ENCODE data around the gene CDH20. TPM values are rescaled to one million over a fixed set of nuclear protein-coding genes. Genes with fewer than 3 reads are reported as not detected.
A peak's percentile ranks its signal among the peaks of the same experiment; 100 is the strongest.

Gene CDH20
- polyA plus RNA-seq, 3 donors = 3.2 to 3.9 (median 3.7) TPM

- no peak for DNase-seq
Measured at GRCh38 chr18:61420218-61420885, 87.1 kb downstream of the CDH20 start.

DNA sequence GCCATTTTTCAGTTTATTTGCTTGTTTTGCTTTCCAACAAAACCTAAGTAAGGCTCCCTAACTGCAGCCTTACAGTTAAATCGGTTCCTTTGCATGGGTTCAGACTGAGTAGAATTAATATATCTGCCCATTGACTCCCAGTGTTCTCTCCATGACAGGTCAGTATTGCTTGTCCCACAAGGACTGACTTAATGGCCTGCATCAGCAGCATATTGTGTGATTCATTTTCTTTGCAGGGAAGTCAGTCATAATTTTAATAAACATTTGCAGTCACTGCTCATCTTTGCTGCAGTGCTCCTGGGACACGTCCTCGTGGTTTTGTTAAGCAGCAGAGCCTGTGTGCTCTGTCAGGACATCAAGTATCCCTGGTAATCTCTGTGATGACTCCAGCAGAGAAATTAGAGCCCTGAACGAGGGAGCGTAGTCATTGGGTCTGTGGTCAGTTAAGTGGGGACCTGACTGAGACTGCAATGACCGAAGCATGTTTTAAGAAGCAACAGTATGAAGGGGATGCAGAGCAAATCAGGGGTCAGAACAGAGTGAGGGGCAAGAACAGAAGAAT lies 93.3 kb downstream of the CDH20 start:
- no peak for DNase-seq

- DNase-seq = no peak
Measured at GRCh38 chr18:61428266-61428665, 95.0 kb downstream of the CDH20 start.

GRCh38 chr18:61432590-61432989 lies 99.4 kb downstream of the CDH20 start:
- DNase-seq = no peak

DNA sequence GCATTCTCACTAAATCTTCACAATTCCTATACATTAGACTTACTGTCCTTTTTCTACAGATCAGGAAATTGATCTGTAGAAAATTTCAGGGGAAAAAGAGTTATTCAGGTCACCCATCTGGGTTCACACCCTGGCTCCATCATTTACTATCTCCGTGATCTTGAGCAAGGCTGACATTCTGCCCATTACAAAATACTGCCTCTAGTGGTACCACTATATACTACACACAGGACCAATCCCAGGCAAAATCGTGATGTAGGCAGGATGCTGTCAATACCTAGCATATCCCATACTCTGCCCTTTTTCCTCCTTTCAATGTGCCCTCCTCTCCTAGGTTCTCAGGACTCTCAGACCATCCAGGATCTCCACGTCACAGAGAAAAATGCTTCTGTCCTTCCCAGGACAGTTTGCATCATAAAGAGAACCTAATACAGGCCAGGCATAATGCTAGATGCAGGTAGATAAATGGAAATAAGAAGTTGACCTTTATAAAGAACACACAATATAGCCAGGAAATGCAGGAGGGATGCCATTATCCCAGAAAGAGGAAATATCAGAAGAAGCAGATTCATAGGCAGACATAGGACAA lies 101.9 kb downstream of the CDH20 start:
- DNase-seq = no peak

DNA sequence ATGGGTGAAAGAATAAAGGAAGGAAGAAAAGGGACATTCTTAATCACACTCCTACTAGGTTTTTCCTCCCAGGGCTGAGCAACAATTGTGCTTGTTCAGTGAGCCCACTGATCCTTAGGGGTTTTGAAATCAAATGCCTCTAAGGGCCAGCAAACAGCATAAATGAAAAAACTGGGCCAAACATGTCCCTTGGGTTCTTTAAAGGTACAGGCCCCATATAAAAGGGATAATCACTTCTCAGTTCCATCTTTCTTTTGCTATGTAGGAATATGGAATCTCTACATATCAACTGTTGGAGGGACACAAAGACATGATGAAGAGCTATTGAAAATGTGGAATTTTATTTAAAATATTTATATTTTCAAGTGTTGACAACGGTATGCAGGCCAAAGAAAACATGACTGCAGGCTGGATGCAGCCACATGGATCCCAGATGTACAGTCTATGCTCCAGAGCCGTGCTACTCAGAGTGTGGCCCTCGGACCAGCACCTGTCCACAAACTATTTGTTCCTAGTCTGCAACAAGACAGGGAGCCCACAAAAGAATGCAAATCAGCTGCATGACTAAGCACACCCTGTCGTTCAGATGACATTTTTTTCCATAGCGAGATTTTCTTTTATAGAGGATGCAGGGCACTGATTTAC lies 110.0 kb downstream of the CDH20 start:
- no peak for DNase-seq

GRCh38 chr18:61448316-61448715 lies 115.1 kb downstream of the CDH20 start:
- DNase-seq = no peak

GRCh38 chr18:61459896-61460648 lies 126.8 kb downstream of the CDH20 start:
- peak; percentile 4 for DNase-seq

DNA sequence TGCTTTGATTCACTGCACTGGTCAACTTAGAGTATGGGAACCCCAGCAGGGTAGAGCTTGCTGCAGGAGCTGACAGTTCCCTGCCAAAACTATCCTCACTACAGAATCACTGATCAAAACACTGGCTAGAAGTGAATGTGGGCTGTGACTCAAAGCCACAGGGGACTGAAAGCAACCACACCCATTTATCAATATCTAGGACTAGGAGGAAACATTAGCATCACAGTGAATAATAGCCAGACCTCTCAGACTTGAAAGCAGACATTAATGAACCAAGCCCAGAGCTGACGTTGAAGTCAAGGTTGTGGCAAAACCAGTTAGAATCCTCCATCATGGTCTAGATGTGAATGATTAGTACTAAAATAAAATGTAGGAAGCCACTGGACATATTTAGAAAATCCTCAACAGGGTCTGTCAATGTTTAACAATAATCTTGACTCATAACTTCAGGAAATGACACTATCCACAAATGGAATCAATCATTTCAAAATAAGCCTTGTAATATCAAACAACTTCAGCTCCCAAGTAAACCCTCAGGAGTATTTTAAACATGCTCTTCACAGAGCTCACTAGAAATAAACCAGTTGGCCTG lies 131.4 kb downstream of the CDH20 start:
- no peak for DNase-seq

GRCh38 chr18:61466736-61467135 lies 133.5 kb downstream of the CDH20 start:
- DNase-seq = no peak

DNA sequence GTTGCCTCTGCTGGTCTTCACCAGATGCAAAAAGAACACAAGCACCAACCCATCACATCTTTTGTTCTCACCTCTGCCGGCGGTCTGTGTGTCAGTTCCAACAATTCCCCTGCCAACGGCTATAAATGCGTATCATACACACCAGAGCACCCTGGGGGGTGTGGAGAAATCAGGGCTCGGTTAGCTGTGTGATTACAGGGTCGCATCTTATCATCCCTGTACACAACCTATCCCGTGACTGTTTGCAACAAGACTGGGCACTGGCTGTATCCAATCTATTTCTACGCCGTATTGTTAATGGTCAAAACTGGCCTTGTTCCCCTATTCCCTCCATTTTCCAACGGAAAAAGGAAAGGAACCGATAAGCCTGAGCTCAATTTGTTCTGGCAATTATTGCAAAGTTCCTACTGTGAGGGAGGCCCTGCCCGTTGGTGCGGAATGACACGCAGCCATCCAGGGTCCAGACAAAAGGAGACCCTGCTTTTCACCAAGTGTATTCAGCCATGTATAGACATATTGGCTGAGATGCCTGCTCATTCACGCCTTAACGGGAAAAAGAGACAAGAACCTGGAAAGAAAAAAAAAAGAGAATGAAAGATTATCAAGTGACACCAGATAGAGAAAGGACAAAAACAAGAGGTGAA lies 136.9 kb downstream of the CDH20 start:
- DNase-seq = no peak

GRCh38 chr18:61471541-61471940 lies 138.3 kb downstream of the CDH20 start:
- no peak for DNase-seq

- no peak for DNase-seq
Measured at GRCh38 chr18:61471942-61472341, 138.7 kb downstream of the CDH20 start.

- DNase-seq = no peak
Measured at GRCh38 chr18:61474341-61474740, 141.1 kb downstream of the CDH20 start.

DNA sequence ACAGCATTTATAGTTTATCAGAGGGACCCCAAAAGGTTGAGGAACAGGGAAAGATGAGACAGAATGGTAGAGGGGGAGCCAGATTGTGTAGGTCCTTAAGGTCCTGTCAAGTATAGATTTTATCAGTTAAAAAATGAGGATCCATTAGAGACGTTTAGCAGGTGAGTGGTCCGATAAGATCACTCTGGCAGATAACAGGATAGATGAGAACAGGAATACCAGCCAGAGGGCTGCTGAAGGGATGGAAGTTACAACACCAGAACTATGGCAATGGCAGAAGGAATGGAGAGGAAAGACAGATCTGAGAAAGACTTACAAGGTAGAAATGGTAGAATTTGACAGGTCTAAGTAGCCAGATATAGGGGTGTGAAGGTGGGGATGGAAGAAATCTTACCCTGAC lies 141.7 kb downstream of the CDH20 start:
- DNase-seq = no peak

DNA sequence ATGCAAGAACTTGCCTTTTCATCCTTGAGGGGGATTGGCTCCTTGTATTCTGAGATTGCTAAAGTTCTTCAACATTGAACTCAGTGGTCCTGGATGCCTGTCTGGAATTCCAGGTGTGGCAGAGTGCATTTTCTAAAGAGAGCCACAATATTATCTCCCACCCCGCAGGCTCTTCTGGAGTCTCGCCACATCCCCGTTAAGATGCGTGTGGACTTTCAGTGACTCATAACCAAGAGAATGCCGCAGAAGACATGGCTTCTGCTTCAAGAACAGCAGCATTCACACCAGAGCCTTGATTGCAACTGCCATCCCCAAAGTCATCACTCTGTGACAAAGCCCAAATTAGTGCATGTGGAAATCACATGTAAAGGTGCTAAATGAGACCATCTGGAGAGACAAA lies 142.7 kb downstream of the CDH20 start:
- DNase-seq = no peak

DNA sequence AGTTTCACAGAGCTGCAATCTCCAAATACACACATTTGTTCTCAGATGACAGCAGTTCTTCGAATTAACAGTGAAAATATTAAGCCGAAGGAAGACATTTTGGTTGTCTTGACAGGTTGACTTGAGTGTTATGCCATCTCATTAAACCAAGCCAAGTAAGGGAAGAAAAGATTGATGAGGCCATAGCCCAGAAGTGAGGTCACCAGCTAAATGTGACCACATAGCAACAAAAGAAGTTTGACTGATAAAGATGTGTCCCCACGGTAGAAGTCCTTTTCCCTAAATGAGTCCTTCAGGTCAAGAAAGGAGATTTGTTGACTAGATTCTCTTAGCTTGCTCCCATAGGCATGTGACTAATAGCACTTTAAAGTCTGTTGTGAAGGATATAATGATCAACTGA lies 156.1 kb downstream of the CDH20 start:
- DNase-seq = no peak

- DNase-seq = no peak
Measured at GRCh38 chr18:61496374-61496773, 163.1 kb downstream of the CDH20 start.

- no peak for DNase-seq
Measured at GRCh38 chr18:61497422-61497821, 164.2 kb downstream of the CDH20 start.

GRCh38 chr18:61502472-61502871 lies 169.2 kb downstream of the CDH20 start:
- DNase-seq = peak; percentile 64

DNA sequence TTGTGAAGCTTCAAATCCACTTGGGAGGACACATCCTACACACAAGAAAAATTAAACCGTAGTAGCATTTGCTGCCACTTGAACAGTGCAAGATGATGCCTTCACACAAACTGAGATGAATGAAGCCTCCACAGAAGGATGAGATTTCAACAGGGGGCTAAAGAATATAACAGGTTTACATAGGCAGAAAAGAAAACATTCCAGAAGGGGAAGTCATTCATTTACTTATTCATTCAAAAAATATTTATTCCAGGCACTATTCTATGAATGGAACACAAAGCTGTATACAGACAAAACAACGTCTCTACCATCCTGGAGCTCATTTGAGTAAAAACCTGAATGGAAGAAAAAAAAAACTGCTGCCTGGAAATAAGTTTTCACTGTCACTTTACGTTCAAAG lies 170.5 kb downstream of the CDH20 start:
- no peak for DNase-seq

GRCh38 chr18:61528961-61529360 lies 195.7 kb downstream of the CDH20 start:
- peak; percentile 61 for DNase-seq
